A673 (cell line): ENCODE data around the gene ADM. TPM values are rescaled to one million over a fixed set of nuclear protein-coding genes. Genes with fewer than 3 reads are reported as not detected.

ENCODE experiments used
- BruUV-seq: library from RNA; stranded (reverse); fragments of 400-500 nt; replicated peaks from 2 replicates; lab custom pipeline; 2021; lab: Mats Ljungman, UMichigan
- CTCF ChIA-PET: fragments of 300-600 bp; sonication (Branson Sonifier 250); formaldehyde crosslinking; loops from one replicate; lab custom pipeline; 2022; ENCODE audit warnings: antibody characterized with exemption; lab: Charles Lee
- POLR2A ChIA-PET: fragments of 300-600 bp; sonication (Branson Sonifier 250); formaldehyde crosslinking; loops from one replicate; lab custom pipeline; 2022; ENCODE audit warnings: antibody characterized with exemption; ENCODE audit not compliant: low non-redundant PET; lab: Charles Lee
- DNase-seq: peaks from one replicate; pipeline ENCODE4 v3.0.0-alpha.2; 2015; ENCODE audit warnings: low spot score
- H3K27ac ChIP-seq: fragments of 200-600 bp; sonication (generic); 2 replicates; pipeline ENCODE4 v1.5.1; 2016; ENCODE audit warnings: mixed run types, low read depth, mild to moderate bottlenecking, mixed read lengths, antibody characterized with exemption, low read length; ENCODE audit not compliant: poor library complexity, severe bottlenecking
- H3K27me3 ChIP-seq: fragments of 200-600 bp; sonication (generic); replicated peaks from 2 replicates; pipeline ENCODE4 v1.6.1; 2017; ENCODE audit warnings: mixed run types, low read depth, mild to moderate bottlenecking, mixed read lengths, antibody characterized with exemption, low read length; ENCODE audit not compliant: insufficient read depth, poor library complexity
- H3K36me3 ChIP-seq: fragments of 200-600 bp; sonication (generic); 2 replicates; pipeline ENCODE4 v1.6.1; 2016; ENCODE audit warnings: mixed run types, mild to moderate bottlenecking, mixed read lengths, antibody characterized with exemption, low read length; ENCODE audit not compliant: insufficient read depth, poor library complexity, severe bottlenecking
- H3K4me1 ChIP-seq: fragments of 200-600 bp; sonication (generic); 2 replicates; pipeline ENCODE4 v1.6.1; 2017; ENCODE audit warnings: mixed run types, mild to moderate bottlenecking, mixed read lengths, antibody characterized with exemption, low read length; ENCODE audit not compliant: insufficient read depth, poor library complexity, severe bottlenecking
- H3K4me3 ChIP-seq: fragments of 200-600 bp; sonication (generic); 2 replicates; pipeline ENCODE4 v1.5.1; 2016; ENCODE audit warnings: low read depth, mixed run types, mild to moderate bottlenecking, mixed read lengths, low read length; ENCODE audit not compliant: poor library complexity, severe bottlenecking
- H3K9me3 ChIP-seq: fragments of 200-600 bp; sonication (generic); 2 replicates; pipeline ENCODE4 v1.6.1; 2016; ENCODE audit warnings: mixed run types, low read depth, mild to moderate bottlenecking, mixed read lengths, antibody characterized with exemption, low read length; ENCODE audit not compliant: poor library complexity, severe bottlenecking
- EZH2 ChIP-seq: fragments of 200-600 bp; sonication (generic); IDR thresholded peaks from 2 replicates; pipeline ENCODE4 v1.6.1; 2017; ENCODE audit warnings: borderline replicate concordance, low read depth, mild to moderate bottlenecking, mixed read lengths, antibody characterized with exemption, low read length; ENCODE audit not compliant: poor library complexity, severe bottlenecking
- intact Hi-C: fragments of 100-400 bp; cut with micrococcal nuclease; formaldehyde crosslinking; loops from one replicate; pipeline ENCODE4 v1.10.0; 2022; ENCODE audit not compliant: unreplicated experiment
- total RNA-seq: library from RNA; stranded (reverse); gene quantifications from 2 replicates; pipeline ENCODE4 v1.2.3, GENCODE V29; 2021
- TF ChIP-seq, protein P1 (sequence below): fragments of 300-800, 200-600 bp; sonication (generic); conservative IDR thresholded peaks from 2 replicates; pipeline ENCODE4 v1.5.1; 2017; ENCODE audit warnings: low read depth, mild to moderate bottlenecking, antibody characterized with exemption, low read length, moderate library complexity, mixed read lengths

The ADM gene
- total RNA-seq, 1 experiment from 2014 or later = 3.8 TPM

DNA sequence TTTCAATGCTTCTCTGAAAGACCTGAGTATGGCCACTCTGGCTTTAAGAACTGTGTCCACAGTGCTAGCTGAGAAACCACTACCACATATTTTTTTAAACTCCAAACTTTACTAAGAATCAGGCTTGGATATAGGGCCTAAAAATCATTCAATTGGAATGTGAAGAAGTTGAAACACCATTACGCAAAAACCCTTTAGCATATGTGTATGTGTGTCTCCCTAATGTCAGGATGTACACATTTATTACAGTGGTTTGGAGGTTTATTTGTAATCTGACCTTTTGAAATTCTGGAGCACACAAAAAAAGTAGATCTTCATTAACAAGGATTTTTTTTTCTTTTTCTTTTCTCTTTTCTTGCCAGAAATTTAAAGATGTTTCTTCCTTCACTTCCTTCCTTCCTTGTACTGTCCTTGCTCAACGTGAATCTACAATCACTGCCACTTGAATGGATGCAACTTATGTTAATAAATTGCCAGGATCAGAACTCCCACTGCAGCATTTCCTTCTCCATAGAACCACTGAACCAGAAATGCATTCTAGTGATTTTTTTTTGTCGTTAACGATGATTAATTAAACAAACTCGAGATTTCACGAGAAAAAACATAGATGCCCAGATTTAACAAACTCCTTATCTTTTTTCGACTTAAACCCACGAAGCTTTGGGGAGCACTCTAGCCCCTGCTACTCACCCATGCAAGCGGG lies 3.1 kb upstream of the ADM start:
- ChIA-PET CTCF (no interaction called here), POLR2A (no interaction called here)
- no TSS peak for BruUV-seq
- peak overlapping the region; percentile 73 for H3K4me3 ChIP-seq
- intact Hi-C loops = loop anchor here (10.0 kb wide), 1 partner anchor 687 kb away; no protein-coding TSS in a partner anchor
- H3K36me3 ChIP-seq = no peaks in the 10 kb centered on the region
- no peaks in the 10 kb centered on the region for H3K9me3 ChIP-seq
- peak overlapping the region; percentile 63 for H3K27ac ChIP-seq
- peaks cover 8% of the 10 kb centered on the region for H3K4me1 ChIP-seq
- DNase-seq = no peak
- TF ChIP-seq, protein P1, sequence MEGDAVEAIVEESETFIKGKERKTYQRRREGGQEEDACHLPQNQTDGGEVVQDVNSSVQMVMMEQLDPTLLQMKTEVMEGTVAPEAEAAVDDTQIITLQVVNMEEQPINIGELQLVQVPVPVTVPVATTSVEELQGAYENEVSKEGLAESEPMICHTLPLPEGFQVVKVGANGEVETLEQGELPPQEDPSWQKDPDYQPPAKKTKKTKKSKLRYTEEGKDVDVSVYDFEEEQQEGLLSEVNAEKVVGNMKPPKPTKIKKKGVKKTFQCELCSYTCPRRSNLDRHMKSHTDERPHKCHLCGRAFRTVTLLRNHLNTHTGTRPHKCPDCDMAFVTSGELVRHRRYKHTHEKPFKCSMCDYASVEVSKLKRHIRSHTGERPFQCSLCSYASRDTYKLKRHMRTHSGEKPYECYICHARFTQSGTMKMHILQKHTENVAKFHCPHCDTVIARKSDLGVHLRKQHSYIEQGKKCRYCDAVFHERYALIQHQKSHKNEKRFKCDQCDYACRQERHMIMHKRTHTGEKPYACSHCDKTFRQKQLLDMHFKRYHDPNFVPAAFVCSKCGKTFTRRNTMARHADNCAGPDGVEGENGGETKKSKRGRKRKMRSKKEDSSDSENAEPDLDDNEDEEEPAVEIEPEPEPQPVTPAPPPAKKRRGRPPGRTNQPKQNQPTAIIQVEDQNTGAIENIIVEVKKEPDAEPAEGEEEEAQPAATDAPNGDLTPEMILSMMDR = no peak
- no peak for TF ChIP-seq EZH2
- H3K27me3 ChIP-seq = no peaks in the 10 kb centered on the region

DNA sequence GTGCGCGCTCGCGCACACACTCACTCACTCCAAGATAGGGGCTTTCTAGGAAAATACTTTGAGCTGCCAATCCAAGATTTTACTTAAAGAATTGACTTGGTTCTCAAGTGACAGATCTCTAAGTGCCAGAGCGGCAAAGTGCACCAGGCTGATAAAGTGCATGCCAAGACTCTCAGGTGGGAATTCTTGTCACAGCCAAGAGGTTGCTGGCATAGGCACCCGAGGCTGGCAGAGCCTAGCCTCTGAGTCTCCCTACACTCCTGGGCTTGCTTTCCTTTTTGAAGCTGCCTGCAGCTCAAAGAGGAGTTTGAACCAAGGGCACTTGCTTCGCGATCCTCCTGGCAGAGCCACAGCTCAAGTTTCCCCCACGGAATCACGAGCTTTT lies 2.5 kb upstream of the ADM start:
- intact Hi-C loops = loop anchor here (10.0 kb wide), 1 partner anchor 688 kb away; no protein-coding TSS in a partner anchor
- Histone ChIP-seq H3K36me3 (no peaks in the 10 kb centered on the region), H3K4me3 (peak overlapping the region; percentile 73), H3K27me3 (no peaks in the 10 kb centered on the region), H3K27ac (peak overlapping the region; percentile 63), H3K4me1 (peaks cover 8% of the 10 kb centered on the region), H3K9me3 (no peaks in the 10 kb centered on the region)
- no peak for DNase-seq
- BruUV-seq = TSS peak; percentile 19
- POLR2A ChIA-PET = no interaction called here
- no peak for TF ChIP-seq EZH2
- CTCF ChIA-PET = interaction anchor here (0.9 to 1.2 kb wide), 2 partner anchors 16 to 689 kb away, joined by 3 read pairs; no protein-coding TSS in a partner anchor

DNA sequence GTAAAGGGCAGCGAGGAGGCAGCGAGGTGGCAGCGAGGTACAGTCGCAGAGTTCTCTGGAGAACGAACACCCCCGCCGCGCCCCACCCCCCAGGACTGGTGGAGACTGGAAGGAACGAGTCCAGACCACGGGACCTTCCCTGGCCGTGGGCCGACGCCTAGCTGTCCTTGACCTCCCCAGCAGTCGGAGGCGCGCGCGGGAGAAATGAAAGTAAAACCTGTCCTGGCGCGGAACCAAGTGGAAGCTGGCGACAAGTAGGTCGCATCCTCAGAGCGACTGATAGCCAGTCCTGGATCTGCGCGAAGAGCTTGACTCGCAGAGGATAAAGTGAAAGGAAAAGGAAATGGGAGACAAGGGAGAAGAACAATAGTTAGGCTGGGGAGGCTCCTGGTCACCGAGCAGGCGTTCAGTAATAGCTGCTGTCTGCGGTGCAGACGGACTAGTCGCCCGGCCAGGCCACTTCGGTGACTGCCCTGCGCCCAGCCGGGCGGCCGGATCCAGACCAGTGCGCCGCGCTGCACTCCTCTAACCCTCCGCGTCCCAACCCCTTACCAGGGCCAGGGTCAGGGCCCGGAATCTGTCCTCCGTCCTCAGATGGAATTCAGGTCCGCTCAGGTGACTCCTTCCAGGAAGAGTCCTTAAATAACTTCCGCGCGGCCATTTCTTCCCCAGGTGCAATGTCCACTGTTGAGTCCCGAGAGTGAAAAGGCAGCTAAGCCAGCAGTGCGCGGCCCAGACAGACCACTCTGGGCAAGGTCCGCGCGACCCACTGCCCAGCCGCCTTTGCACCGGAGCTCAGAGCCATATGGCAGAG lies 1.9 kb upstream of the ADM start:
- intact Hi-C loops = loop anchor here (10.0 kb wide), 1 partner anchor 688 kb away; no protein-coding TSS in a partner anchor
- CTCF ChIA-PET = interaction anchor here (0.9 to 1.2 kb wide), 2 partner anchors 17 to 690 kb away, joined by 3 read pairs; no protein-coding TSS in a partner anchor
- H3K9me3 ChIP-seq = no peaks in the 10 kb centered on the region
- no peaks in the 10 kb centered on the region for H3K36me3 ChIP-seq
- TF ChIP-seq EZH2 = no peak
- TF ChIP-seq, protein P1 = no peak
- no TSS peak for BruUV-seq
- POLR2A ChIA-PET = no interaction called here
- H3K27me3 ChIP-seq = no peaks in the 10 kb centered on the region
- H3K27ac ChIP-seq = peak overlapping the region; percentile 63
- peaks cover 8% of the 10 kb centered on the region for H3K4me1 ChIP-seq
- peak overlapping the region; percentile 73 for H3K4me3 ChIP-seq
- DNase-seq = peak; percentile 65
